GM19463 (cell line): ENCODE data around the gene NKD1.

Experiments
- ATAC-seq: cut with Tn5 transposase; IDR thresholded peaks from one replicate; pipeline ENCODE4 v1.9.1; 2021; ENCODE audit warnings: mild to moderate bottlenecking, moderate library complexity; ENCODE audit not compliant: unreplicated experiment

The NKD1 gene

DNA sequence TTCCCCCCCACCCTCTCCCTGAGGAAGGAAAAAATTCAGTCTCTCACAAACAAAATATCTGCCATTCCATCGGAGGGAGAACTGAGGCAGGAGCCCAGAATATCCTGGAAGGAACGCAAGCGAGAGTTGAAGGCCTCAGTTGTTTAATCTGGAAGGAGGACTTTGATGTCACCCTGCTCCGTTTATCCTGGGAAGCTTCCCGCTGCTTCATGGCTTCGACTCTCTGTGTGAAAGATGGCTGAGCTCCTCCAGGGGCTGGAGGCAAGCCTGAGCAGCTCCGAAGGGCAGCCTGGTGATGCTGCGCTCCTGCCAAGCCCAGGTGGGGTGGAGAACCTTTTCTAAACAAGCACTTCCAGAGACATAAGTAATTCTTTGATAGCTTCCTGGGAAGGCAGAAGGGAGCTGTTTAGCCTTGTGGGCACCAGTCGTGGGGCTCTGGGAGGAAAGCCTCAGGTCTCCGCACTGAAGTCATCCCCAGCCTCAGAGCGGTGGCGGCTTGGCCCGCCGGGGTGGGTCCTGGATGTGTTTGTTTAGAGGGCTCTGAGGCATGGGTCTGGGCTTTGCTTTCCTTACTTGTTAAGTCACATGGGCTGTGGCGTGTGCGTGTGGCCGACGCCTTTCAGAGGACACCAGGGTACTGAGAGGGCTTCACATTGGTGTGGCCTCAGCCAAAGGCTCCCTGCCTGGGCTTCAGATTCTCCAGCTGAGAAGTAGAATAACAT, 7.9 kb downstream of the NKD1 start:
- ATAC-seq = no peak

DNA sequence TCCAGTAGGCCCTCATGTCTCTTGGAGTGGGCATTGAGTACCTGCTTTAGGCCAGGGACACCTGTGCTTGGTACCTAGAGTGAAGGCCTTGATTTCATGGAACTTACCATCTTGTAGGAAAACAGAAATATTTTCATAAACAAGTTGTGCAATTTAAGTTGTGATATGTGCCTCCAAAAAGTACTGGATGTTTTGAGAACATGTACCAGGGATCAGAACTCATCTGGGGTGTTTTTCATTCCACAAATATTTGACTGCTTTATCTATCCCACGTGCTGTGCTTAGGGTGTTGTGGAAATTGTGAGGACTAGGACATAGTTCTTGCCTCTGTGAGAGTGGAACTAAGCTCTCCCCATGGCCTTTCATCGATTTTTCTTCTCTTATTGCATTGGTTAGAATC, 8.8 kb downstream of the NKD1 start:
- no peak for ATAC-seq

DNA sequence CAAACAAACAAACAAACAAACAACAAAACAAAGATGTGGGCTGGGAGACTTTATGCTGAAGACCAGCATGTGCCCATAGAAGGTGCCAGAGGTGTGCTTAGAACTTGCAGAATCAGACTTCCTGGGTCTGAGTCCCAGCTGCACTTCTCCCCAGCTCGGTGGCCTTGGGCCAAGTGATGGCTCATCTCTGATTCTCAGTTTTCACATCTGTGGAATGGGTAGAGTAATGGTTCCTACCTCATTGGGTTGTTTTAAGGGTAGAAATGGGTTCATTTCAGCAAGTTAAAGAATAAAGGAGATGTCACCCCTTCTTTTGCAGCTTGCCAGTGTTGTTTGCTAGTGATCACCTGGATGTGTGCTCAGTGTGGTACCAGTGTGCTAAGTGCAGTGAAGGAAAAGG, 10.7 kb downstream of the NKD1 start:
- ATAC-seq = no peak

DNA sequence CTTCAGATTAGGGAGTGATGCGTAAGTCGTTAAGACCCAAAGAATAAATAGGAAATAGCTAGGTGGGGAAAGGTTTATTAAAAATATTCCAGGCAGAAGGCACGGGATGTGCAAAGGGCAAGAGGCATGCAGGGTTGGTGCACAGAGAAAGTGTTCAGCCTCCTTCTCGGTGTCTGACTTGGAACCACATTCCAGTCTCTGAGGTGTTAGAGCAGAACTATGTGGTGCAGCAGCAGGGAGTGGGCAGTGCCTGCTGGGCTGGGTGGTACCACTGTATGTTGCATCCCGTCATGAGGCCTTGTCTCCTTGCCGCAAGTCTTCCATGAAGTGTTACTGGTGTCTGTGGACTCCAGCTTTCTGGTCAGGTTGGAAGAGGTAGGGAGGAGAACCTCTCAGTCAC, 11.1 kb downstream of the NKD1 start:
- ATAC-seq = no peak

DNA sequence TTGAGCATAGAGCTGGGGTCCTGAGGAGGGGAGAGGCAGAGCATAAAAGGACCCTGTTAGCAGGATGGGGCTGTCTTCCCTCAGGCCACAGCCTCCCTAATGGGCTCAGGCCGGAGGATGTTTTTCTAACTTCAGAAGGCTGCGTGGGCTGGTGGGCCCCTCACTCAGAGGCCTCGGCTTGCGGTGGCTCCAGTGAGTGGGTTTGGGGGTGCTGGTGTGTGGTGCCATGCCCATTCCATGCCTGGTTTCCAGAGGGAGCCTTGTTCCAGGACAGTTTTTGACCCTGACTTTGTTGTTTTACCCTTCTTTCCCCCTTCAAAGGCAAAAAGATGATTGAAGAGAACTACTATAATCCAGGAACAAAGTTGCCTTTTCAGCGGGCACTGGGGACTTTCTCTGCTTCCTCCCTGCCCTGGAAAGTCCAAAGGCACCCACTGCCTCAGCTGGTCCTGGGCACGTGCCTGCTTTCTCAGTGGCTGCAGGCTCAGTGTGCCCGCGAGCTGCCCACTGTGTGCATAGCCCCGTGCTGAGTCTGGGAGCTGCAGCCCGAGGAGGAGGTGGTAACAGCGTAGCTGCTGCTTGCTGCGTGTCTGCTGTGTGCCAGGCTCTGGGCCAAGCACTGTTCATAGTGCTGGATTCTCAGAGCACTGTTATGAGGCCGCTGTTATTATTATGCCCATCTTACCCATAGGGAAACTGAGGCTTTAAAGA, 11.8 kb downstream of the NKD1 start:
- no peak for ATAC-seq

DNA sequence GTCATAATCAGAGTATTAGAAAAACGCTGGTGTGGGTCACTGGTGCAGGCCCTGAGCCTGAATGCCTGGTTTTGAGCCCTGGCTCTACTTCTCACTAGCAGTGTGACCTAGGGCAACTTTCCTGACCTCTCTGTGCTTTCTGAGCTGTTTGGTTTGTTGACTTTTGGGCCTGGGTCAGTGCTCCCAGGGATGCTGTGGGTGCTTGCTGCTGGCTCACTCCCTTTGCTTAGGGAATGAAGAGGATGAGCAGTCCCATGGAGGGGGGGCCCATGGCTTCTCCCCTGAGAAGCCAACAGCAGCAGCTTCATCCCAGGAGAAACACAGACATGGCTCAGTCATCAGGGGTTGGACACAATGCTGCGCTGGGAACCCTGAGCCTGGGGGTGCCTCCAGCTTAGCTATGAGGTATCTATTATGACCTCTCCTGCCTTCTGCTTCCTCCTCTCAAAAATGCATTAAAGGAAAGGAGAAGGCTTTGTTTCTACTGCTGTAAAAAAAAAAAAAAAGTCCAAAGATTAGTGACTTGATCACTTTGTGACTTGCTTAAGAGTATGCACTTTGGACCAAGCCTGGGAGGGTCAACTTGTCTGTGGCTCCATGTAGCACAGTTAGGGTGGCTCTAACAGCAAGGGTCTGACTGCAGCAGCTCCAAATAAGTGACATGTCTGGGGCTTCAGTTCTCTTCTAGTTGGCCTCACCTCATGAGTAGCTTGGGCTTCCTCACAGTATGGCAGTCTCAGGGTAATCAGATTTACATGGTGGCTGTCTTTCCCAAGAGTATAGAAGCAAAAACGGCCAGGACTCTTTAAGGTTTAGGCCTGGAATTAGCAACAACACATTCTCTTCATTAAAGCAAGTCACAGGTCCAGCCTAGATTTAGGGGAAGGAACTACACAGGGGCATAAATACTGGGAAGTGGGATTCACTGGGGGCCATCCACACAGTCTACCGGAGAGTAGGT, 13.0 kb downstream of the NKD1 start:
- ATAC-seq = no peak

DNA sequence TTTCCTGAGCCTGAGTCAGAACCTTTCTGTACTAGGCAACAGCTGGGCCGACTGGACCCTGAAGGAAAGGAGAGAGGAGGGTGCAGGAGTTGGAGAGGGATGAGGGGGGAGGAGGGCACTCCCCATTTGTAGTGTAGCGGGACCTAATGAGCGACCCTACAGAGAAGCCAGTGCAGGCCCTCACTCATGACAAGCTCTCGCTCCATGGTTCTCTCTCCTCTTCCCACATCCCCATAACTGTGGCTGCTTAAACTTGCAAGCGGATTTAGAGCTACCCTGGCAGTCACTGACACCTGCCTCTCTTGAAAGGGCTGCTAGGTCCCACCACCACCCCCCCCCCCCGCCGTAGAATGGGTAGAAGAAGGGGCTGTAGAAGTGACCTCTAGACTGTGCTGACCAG, 14.5 kb downstream of the NKD1 start:
- no peak for ATAC-seq

DNA sequence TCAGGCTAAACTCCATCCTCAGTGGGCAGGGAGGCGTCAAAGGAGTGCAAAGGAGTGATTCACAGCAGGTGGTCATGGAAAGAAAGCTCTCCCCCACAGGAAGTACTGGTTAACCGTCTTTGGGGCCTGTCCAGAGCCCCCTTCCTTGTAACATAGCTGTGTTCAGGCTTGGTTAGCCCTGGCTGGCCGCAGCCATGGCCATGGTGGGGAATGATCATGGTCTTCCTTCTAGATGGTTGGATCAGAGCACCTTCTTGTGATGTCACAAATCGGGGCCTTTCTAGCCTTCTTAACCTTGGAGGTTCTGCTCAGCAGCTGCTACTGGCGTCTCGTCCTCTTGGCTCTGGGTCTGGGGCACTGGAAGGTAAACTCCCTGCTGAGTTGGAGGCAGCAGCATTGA, 15.8 kb downstream of the NKD1 start:
- ATAC-seq = no peak

DNA sequence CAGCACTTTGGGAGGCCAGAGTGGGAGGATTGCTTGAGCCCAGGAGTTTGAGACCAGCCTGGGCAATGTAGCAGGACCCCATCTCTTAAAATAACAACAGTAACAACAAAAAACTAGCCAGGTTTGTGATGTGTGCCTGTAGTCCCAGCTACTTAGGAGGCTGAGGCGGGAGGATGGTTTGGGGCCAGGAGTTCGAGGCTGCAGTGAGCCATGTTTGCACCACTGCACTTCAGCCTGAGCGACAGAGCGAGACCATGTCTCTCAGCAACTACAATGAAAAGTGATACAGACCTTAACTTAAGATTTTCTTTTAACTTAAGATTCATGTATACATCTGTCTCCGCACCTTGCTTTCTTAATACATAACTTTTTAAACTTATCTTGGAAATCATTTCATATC, 17.2 kb downstream of the NKD1 start:
- ATAC-seq = no peak

DNA sequence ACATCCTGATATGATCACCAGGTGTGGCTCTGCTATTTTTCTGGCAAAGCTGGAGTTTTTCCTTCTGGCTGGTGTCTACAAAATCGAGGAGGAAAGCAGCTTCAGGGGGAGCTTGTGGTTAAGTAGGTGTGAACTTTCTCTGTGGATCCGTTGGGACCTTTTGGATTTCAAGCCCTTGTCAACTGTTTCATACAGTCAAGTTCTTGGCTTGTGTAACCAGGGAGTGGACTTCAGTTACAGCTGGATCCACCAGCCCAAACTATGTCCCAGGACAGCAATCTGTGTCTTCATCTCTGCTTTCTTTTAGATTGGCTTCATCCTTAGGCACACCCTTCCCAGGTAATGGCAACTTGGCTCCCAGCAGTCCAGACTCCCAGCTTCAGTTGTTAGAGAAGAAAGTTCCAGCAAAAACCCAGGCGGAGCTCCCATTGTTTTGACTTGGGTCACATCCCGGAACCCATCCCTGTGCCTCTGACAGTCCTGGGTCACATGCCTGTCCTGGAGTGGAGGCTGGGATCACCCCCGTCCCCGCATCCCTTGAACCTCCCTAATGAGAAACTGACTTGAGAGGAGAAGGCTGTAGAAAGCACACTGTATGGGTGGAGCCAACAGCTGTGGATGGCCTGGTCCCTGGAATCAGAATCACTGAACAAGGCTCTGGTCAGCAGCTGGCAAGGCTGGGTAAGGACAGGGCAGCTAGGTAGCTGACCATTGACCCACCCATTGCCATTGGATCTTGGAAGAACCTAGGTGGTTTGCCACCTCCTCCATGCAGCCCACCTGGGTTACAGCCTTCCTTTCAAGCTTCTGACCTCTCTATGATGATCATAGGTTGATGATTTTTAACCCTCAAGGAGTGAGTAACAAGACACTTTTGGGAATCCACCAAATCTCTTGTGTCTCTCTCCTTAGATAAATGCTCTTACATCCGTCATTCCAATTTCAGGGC, 18.1 kb downstream of the NKD1 start:
- ATAC-seq = no peak

DNA sequence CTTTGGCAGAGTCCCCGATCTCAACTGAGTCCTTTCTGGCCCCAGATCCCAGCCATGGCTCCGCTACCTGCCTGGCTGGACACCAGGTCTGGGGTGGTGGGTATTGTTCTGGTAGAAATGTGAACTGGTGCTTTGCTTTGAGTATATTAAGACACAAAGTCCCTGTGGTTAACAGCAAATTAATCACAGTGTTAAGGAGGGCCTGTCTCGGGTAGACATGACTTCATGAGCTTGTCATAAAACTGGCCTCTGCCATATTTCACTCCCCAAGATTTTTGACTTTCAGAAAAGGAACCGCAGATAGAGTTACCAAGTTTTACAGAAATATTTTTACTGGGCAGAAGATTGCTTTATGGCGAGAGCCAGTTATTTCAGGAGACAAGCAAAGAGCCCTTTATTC, 19.5 kb downstream of the NKD1 start:
- no peak for ATAC-seq

DNA sequence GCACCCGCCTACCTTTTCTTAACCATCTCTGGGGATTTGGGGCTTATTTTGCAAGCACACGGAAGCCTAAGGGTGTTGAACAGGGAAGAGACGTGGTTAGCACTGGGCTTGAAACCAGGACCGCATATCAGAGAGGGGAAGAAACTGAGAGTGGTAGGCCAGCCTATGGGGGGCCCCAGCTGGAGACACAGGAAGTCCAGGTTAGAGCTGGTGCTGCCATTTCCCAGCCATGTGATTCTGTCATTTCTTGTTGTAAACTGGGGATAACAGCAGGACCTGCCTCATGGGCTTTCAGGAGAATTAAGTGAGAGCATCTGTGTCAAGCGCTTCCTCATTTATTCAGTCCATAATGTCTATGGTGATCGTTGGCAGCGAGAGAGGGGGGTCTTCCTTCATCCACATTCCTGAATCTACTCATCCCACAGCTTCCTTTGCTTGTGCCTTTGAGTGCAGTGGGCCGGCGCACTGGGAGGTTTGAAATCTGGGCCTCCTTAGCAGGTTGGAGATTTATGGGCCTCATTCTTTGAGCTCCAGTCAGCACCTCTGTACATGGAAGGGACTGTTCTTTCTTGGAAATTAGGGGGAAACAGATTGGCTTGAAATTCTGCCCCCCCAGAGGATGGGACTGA, 20.1 kb downstream of the NKD1 start:
- no peak for ATAC-seq

DNA sequence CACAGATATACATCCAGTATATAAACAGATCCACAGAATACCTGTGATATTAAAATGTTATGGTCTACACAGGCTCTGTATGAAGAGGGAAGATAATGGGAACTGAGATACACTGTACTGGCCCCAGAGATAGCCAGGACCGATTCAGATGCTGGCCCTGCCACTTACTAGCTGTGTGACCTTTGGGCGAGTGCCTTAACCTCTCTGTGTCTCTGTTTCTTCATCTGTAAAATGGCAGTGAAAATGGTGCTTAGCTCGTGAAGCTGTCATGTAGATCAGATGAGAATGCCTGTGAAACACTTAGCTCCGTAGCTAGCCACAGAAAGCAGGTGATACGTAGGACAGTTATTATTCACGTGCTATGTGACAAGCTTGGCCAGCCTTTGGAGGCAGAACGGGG, 22.2 kb downstream of the NKD1 start:
- ATAC-seq = no peak

DNA sequence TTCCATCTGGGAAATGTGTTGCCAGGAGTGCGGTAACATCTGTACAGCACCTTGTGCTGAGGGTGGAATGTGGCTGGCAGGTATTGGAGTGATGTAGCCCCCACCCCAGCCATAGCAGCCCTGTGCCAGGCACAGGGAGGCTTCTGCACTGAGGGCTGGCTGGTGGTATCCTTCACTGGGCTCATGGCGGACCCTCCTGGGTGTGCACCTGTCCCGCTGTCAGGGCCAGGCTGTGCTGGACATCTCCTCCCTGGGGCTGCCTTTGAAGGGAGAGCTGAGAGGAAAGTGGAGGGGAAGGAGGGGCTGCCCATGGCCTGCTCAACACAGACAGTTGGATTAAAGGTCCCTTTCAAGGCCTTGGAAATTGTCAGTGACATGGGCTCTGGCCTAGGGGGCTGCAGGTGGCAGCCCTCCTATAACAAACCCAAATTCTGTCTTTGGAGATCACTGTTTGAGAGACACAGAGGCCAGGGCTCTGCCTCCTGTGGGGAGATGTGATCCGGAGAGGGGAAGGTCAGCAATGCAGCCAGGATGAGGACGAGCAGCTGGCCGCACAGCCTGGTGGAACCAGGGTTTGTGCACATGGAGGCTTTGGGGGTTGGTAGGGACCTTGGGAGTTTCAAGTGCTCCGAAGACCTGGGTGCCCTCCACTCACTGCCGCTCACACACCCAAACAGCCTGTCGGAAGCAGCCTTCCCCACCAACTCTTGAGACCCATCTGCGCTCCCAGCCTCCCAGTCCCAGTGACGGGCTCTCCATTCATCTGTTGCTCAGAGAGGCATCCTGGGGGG, 22.8 kb downstream of the NKD1 start:
- no peak for ATAC-seq

DNA sequence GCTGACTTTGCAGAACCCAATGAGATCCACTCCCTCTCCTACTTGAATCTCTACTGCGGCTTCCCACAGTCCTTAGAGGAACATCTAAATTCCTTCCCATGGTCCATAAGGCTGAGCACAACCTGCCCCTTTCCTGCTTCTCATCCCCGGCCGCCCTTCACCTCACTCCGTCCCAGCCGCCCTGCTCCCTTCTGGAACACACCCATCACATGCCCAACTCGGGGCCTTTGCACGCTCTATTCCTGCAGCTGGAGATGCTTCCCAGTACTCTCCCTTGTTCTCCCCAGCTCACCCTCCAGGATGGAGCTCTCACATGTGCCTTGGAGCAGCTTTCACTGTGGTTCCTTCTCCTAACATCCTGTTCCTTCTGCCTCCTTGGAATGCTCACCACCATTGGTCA, 23.6 kb downstream of the NKD1 start:
- ATAC-seq = no peak

DNA sequence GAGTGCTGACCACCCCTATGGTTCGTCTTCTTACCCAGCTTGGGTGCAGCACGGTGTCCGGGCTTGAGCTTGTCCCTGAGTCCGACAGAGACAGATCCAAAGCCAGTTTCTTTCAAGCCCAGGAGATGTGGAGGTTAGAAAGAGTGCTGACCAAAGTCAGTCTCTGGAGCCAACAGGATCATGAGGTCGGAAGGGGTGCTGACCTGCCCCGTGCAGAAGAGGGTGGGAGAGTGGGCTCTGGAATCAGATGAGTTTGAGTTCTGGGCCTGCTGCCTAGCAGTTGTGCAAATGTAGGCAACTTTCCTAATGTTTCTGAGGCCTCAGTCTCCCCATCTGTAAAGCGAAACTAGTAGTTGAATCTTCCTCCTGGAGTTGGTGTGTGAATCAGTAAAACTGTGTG, 24.5 kb downstream of the NKD1 start:
- ATAC-seq = no peak

DNA sequence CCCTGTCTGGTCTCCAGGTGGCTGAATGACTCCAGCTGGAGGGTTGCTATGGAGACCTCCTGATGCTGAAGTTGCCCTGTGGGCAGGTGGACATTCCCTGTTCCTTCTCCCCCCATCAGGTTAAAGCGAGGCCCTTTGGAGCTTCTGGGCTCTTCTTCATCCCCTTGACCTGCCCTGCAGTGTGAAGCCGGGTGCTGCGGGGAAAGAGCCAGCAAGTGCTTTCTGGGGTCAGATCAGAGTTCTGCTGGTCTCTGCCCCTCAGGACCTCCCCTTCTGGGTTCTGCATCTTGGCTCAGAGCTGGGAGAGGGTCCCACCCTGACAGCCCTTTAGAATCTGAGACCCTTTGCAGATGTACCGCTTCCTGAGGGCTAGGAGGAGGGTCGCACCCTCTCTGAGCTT, 25.1 kb downstream of the NKD1 start:
- ATAC-seq = no peak

DNA sequence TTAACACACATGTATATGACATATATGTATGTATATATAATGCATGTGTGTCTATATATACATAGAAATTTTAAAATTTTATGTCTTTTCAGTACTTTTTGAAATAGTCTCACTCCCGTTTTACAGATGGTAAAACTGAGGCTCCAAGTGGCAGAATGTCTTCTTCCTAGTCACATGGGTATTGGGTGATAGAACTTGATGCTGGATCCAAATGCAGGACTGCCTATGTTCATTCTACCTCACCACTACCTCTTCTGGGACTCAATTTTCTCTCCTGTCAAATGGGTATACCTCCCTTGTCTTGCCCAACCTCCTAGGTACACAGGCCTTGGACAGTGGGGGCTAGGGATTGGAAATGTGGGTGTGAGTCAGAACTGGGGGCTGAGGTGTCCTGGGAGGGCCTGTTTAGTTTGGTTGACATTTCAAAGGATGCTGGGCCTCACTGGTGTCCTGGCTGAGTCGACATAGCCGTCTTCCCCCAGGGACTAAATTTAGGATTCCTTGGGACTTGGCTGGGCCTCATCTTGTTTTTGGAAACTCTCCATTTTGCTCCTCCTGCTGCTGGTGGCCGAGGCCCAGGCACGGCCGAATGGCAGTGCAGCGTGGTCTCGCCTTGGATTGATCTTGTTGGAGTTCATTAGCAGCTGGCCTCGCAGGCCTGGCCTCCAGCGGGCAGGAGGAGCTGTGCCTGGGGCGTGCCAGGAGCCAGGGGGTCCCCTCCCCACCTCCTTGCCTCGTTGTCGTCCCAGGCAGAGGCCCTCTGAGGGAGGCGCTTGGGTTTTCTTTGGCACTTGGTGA, 25.9 kb downstream of the NKD1 start:
- ATAC-seq = no peak

DNA sequence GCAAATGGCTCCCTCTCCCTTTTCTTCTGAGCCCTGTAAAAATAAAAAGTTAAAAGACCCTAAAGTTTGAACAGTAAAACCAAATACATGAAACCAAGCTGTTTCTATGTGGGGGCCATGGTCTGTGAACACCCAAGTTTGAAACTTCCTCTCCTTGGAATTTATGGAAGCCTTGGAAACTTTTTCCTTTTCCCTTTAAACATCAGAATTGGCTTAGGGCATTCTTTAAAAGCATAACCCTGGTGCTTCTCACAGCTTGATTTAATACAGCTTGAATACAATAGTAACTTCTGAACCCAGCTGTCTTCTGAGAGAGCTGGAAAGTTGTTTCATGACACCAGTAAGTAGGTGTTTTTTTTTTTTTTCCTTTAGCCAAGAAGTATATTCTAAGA, 26.5 kb downstream of the NKD1 start:
- no peak for ATAC-seq
